Peyer's patch (tissue), 4 donors: ENCODE results near the gene RGS3.

Source experiments
- CTCF ChIP-seq, 6 experiments: fragments of 450-650 bp in 4 of 6; fragments of 200-600 bp in 2 of 6; sonication (generic) in 1 of 6; IDR thresholded peaks; one replicate each; pipeline ENCODE4 v1.5.1; 2017 to 2019; ENCODE audit warnings: antibody characterized with exemption in 6 of 6, mild to moderate bottlenecking in 3 of 6, moderate library complexity in 1 of 6
- POLR2A ChIP-seq, 2 donors: fragments of 450-650 bp; IDR thresholded peaks; one replicate each; pipeline ENCODE4 v1.5.1; 2017; ENCODE audit warnings: antibody characterized with exemption in 2 of 2, mild to moderate bottlenecking in 2 of 2, moderate library complexity in 2 of 2

GRCh38 chr9:113514061-113514460, 50.5 kb downstream of the RGS3 start:
- TF ChIP-seq CTCF (IDR thresholded peaks at IDR 0.05) (no peak), POLR2A (IDR thresholded peaks at IDR 0.05) (no peak)
